ENCODE results near the gene KCNAB3.

KCNAB3 gene

DNA sequence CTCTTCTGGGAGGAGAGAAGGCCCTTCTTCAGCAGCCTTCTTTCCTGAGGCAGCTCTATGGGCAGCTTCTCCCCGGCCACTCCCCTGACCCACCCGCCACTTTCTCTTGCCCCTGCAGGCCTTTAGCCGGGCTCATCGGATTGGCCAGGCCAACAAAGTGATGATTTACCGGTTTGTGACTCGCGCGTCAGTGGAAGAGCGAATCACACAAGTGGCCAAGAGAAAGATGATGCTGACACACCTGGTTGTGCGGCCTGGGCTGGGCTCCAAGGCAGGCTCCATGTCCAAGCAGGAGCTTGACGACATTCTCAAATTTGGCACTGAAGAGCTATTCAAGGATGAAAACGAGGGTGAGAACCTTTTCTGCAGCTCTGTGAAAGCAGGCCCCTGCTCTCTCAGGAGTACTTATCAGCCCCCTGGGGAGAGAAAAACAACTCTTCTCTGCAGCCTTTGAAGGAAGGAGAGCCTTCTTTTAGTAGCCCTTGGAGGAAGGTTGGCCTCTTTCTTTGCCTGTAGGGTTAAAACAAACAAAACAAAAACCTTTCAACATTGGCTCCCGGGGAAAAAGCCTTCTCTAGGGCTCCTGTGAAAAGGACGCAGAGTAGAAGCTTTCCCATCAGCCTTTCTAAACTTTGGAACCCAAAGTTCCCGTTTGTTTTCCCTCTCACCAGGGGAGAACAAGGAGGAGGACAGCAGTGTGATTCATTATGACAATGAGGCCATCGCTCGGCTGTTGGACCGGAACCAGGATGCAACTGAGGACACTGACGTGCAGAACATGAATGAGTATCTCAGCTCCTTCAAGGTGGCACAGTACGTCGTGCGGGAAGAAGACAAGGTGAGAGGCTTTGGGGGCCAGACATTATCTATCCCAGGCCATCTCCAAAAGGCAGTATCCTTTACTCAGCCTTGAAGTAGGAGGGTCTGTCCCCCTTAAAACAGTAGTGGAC, 26.2 kb downstream of the KCNAB3 start:
- DNase-seq (ENCODE audit: low spot score): no peak

DNA sequence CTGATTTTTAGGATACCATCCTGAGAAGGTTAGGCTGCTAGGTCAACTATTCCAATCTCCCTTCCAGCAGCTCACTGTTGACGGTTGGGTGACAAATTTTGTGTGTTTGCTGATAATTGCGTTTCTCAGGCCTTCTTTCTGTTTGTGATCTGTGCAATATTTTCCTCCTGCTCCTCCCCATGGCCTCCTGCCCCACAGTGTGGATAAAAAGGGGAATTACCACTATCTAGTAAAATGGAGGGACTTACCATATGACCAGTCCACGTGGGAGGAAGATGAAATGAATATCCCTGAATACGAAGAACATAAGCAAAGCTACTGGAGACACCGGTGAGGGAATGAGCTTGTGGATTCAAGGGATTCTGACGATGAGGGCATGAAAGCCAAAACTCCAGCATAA, 31.9 kb downstream of the KCNAB3 start:
- no peak for DNase-seq (ENCODE audit: low spot score)

DNA sequence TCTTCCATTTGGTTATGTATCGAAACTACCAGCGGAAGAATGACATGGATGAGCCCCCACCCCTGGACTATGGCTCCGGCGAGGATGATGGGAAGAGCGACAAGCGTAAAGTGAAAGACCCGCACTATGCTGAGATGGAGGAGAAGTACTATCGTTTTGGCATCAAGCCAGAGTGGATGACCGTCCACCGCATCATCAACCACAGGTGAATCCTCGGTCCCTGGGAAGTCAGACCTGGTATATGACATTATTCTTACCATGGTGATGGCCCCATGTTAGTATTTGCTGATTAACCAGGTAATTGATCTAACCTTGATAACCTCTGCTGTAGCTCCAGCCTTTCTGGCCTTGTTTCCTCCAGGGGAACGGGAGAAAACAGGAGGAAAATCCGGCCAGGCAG, 32.6 kb downstream of the KCNAB3 start:
- no peak for DNase-seq (ENCODE audit: low spot score)

DNA sequence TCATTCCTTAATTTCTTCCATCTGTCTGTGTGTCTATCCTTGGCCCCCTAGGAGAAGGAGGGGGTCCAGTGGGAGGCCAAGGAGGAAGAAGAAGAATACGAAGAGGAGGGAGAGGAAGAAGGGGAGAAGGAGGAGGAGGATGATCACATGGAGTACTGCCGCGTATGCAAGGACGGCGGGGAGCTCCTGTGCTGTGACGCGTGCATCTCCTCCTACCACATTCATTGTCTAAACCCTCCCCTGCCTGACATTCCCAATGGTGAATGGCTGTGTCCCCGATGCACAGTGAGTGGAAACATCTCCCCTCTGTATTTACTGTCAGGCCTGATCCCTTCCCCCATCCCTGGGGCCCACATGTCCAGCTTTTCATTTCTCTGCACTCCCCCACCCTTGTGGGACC, 34.8 kb downstream of the KCNAB3 start:
- DNase-seq (ENCODE audit: low spot score): no peak

DNA sequence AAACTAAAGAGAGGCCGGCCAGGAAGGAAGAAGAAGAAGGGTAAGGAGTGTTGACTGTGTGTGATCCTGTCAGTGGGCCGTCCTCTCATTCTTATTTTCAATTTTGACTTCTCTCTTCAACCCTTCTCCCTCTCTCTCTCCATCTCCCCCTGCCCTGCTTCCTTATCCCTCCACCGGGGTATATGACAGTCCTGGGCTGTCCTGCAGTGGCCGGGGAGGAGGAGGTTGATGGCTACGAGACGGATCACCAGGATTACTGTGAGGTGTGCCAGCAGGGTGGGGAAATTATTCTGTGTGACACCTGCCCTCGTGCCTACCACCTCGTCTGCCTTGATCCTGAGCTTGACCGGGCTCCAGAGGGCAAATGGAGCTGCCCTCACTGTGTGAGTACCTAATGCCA, 35.4 kb downstream of the KCNAB3 start:
- DNase-seq (ENCODE audit: low spot score): no peak

DNA sequence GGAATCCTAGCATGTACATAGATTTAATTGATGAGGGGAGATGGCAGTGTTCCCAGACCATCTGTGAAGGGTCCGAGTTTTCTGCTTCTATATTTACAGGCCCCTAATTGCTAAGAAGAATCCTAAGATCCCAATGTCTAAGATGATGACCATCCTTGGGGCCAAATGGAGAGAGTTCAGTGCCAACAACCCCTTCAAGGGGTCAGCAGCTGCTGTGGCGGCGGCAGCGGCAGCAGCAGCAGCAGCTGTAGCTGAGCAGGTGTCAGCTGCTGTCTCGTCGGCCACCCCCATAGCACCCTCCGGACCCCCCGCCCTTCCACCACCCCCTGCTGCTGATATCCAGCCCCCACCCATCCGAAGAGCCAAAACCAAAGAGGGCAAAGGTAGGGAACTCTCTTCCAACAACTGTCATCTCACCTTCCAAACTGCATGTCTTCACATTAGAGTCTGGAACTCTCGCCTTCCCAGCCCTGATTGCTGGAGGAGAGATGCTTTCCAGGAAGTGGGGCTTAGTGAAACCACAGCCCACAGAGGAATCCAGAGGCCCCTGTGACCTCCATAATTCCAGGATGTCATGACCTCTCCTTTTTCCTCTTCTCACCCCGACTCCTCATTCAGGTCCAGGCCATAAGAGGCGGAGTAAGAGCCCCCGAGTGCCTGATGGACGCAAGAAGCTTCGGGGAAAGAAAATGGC, 36.3 kb downstream of the KCNAB3 start:
- DNase-seq (ENCODE audit: low spot score): no peak

DNA sequence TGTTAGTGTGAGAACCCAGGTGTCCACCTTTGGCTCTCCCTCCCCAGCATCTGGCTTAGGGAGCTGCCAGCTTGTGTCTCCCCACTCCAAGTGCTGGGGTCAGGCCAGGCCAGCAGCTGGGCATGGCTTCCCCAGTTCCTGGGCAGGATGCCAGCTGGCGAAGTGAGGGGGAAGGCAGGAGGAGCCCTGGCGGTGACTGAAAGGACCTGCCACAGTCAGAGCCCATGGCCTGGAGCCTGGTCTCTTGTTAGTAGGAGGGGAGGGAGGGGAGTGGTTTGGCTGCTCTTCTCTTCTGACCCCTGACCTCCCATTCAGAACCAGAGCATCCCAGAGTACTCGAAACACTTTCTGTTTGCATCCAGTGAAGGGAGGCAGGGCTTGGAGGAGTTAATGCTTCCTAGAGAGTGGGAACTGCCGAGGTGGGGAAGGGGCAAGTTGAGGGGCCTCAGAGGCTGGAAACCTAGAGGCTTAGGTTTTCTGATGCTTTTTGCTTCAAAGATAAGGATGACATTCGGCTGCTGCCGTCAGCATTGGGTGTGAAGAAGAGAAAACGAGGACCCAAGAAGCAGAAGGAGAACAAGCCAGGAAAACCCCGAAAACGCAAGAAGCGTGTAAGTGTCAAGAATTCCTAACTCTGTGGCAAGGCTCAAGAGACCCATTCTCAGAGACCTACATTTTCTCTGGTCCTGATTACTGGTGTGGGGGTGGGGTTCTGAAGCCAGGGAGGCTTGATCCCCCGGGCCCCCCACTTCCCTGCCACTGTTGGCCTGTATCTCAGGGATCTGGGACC, 40.3 kb downstream of the KCNAB3 start:
- DNase-seq (ENCODE audit: low spot score): peak; percentile 79

DNA sequence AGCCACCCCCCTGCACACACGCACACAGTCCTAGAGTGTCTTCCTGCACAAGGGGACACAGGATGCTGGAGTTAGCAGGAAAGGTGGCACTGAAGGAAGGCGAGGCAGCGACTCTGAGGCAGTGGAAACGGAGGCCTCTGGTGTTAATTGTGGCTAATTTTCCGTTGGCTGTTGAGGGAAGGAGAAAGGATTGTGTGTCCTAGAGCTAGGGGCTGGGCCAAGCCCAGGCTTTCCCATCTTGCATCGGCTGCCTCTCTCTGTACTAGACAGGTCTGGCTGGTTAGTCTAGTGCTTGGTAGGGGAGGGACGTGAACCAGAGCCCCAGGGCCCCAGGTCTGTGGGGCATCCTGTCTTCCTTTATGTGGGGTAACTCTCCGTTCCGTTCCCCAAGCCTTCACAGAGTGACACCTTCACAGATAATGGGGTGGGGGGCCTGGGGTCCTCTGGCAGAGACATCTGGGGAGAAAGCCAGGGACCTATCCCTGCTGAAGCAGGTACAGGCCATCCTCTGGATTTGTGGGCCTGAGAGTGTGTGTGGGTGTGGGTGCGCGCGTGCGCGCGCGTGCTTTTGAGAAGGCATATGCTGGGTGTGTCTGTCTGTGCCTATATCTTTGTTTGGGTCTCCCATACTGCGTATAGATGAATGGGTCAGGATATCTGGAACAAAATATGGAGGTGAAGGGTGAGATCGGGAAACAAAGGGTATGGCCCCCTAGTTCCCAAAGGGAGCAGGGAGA, 41.3 kb downstream of the KCNAB3 start, which contains the start of gene CHD3:
Gene CHD3, plus strand, starts transcription at position 606 of the 737 bp plus-strand sequence. CDS start 212 bp downstream, outside the sequence.
- peak; percentile 48 for DNase-seq (ENCODE audit: low spot score)

DNA sequence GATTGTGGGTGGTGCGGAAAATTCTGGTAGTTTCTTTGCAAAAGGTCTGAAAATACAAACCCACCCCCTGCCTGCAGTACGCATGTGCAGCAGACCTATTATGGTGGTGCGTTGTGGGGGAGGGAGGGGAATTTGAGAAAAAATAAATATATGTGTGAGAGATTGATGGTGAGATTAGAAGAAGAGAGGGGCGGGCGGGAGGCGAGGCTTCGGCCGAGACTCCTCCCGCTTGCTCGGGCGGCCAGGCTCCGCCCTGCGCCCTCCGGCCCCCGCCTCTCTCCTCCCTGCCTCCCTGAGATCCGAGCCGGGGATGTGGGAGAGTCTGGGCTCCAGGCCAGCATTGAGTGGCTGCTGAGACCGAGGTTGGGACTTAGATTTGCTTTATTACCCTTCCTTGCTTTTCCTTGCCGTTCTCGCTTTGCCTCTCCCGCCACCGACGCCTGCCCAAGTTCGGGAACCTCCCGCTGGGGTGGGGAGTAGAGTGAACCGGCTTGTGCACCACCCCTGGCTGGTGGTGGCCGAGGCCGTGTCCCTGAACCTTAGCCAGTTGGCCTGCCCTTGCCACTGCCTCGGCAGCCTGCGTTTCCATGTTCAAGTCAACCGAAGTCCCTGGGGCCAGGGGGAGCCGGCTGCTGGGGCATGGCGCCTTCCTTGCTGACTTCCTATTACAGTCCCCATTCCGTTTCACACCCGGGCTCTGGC, 42.0 kb downstream of the KCNAB3 start:
- DNase-seq (ENCODE audit: low spot score): peak; percentile 98

DNA sequence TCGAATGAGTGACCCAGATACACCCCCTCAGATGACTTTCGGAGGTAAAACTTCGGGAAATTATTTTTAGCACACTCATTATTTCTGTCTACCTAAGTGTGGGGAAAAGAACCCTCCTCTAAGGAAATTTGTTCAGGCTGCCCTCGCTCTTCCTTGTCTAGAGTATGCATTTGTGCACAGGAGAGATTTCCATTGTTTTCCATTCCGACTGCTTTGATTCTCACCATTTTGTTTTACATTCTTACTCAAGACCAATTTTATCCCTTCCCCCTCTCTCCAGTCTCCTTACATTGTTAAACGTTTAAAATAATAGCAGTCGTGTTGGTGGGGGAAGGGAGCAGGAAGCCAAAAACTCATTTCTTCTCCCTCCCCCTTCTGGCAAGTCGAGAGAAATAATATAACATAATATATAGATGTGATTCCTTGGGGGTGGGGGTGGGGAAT, 42.6 kb downstream of the KCNAB3 start:
- DNase-seq (ENCODE audit: low spot score): no peak

DNA sequence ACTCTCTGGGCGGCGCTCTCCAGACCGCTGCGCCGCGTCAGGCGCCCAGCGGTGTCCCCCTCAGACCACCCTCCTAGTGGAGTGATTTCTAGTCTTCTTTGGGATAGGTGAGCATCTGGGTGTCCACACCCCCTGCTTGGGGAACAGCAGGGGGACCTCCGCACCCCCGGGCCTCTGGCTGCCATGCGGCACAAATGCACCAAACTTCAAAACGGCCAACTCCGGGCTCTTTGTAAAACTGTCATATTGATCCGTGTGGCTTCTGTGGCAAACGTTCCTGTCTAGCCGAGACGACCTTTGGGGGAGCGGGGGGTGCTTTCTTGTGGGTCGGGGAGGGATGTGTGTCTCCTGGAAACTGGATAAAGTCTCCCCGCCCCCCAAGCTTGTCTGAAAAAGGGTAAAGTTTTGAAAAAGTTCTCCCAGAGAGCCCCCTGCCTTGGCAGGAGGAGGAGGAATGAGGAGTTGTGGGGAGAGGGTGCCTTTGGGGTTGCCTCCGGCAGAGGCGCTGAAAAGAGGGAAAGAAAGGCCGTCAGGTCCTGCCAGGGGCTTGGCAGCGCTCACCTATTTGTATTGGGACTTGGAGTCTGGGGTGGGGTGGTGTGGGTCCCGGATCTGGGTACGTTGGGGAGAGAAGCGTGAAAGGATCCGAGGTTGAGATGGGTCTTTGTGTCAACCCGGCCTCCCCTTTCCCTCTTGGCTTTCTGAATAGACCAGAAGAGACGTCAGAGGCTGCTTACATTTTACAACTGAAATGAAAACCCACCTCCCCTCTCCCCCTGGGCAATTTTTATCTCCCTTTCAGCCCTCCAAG, 43.2 kb downstream of the KCNAB3 start:
- no peak for DNase-seq (ENCODE audit: low spot score)

DNA sequence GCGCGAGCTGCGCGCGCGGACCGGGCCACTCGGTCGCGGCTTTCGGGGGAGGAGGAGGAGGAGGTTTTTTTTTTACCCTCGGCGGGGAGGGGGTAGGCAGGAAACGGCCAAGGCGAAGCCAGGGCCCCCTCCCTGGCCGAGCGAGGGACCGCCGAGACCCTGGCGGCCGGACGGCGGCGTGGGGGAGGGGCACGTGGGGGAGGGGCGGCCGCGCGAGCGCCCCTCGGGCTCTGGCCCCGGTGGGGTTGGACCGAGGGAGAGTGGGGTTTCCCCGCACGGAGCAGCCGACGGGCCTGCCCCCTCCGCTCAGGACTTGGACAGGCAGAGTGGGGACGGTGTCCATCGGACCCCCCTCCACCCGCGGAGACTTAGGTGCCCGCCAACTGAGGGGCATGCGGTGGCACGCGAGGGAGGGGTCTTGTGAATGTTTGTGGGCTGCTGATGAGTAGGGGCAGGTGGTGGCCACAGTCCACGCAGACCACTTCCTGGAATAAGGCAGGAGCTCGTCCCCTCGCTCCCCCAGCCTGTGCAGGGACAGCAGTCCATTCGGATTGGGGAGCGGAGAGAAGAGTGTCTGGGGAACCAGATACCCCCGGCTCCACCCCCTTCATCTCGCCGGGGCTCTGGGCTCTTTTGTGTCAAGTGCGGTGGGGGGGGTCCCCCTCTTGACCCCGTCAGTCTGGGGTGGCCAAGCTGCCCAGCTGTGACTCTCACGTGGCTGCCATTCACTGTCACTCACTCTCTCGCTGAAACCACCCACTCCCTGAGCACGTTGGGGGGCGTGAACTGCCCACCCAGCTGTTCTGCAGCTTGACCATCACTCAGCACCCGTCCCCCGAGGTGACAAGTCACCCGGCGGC, 44.1 kb downstream of the KCNAB3 start:
- DNase-seq (ENCODE audit: low spot score): peak; percentile 78

DNA sequence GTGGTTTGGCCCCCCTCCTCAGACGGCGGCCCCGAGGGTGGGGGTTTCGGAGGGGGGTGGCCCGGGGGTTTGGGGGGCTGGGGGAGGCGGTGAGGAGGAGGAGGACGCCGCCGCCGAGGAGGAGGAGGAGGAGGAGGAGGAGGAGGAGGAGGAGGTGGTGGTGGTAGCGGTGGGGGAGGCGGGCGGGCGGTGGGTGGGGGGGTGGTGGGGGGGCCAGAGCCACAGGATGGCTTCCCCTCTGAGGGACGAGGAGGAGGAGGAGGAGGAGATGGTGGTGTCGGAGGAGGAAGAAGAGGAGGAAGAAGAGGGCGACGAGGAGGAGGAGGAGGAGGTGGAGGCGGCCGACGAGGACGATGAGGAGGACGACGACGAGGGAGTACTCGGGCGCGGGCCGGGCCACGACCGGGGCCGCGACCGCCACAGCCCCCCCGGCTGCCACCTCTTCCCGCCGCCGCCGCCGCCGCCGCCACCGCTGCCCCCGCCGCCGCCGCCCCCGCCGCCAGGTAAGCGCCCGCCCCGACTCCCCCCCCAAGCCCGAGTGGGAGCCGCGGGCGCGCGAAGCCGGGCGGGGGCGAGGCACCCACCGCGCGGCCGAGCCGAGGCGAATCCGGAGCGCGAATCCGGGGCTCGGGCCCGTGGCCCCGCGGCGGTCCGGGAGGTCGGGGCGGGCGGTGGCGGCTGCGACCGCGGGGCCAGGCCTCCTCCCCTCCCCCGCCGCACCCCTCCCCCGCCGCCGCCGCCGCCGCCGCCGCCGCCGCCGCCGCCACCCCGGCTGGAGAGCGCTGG, 44.9 kb downstream of the KCNAB3 start:
- DNase-seq (ENCODE audit: low spot score): no peak

DNA sequence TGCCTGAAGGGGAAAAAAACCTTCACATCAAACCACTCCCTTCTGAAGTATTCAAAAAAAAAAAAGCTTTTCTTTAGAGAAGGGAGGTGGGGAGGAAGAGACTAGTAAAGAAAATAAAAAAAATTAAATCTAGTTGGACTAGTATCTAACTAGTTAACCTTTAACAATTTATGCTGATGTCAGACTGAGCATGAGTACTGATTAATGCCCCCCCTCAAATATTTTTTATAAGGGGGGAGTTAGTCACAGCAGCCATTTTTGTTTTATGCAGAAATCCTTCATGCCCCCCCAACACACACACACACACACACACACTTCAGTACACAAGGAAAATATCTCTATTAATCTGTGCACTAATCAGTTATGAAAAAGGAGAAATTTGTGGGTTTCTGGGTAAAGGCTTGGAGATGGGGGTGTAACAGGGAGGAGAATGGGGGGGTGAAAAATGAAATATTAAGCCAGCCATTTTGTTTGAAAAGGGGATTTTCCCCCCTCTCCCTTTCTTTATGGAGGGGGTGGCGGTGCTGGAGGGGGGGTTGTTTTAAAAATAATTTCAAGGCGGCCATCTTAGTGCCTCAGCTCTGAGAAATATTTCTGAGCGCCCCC, 45.8 kb downstream of the KCNAB3 start:
- DNase-seq (ENCODE audit: low spot score): no peak

DNA sequence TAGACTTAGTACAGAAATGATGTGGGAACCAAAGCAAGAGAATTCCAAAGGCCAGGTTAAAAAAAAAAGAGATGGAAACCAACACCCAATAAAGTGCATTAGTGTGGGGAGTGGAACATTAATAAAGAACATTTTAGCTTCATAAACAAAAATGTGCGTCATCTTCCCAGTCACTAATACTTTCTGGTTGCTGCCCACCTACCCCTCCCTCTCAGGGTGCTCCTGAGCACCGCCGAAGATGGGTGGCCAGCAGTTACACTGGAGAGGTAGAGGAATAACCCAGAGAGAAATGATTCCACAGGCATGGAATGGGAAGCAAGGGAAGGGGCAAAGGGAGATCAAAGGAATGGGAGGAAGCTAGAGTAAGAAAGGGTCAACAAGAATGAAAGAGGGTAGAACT, 47.0 kb downstream of the KCNAB3 start:
- DNase-seq (ENCODE audit: low spot score): no peak

DNA sequence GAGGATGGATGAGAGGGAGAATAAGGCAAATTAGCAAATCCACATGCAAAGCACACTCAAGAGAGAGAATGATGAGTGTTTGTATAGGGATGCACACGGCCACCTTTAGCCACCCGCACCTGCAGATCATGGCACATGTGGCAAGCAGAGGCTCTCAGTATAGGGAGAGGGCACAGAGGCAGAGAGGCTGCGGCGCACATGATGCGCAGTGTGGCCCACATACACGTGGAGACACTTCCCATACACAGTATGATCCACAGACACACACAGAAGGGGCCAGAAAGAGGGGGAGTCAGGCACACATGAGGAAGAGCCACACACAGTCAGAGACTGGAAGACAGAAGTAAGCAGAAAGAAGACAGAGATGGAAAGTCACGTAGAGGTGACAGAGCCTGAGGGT, 47.6 kb downstream of the KCNAB3 start:
- no peak for DNase-seq (ENCODE audit: low spot score)

DNA sequence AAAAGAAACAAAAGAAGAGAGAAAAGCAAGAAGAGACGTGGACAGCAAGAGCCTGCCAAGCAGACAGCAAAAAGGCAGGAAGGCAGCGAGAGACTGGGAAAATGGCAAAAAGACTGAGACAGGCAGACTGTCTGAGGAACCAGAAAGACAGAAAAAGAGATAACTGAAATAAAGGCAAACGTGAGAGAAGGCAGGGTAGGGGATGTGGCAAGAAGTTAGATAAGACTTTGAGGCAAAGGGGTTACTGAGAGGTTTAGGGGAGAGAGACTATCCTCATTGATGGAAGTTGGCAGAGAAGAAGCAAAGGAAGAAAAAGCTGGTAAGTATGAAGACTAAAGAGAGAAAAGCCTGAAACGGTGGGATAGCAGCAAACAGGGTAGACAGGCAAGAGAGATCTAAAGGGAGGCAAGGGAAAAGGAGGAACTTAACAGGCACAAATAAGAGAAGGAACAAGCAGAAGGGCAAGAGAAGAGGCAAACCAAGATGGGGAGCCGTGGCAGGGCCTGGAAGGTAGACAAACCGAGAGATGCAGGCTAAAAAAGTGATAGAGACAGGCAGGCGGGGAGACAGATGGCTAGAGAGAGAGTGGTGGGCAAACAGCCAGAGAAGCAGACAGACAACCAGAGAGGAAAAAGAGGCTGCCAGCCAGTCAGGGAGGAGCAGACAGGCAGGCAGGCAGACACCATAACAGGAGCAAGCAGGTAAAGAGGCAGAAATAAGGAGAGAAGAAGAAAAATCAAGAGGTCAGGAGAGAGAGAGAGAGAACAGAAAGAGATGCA, 48.2 kb downstream of the KCNAB3 start:
- DNase-seq (ENCODE audit: low spot score): no peak

All from SK-N-DZ (cell line).